IPS-11a (cell line): ENCODE measurements around the gene HMGCL.
"Not testable (repeated sequence)": the region's sequence is repeated elsewhere in the genome, so short reads cannot be mapped to it uniquely, and the experiment has no call there.

Source experiments
- H3K4me3 ChIP-seq: one replicate; pipeline ENCODE4 v1.5.1; 2013; ENCODE audit warnings: low read depth, low read length, control low read depth

The HMGCL gene

DNA sequence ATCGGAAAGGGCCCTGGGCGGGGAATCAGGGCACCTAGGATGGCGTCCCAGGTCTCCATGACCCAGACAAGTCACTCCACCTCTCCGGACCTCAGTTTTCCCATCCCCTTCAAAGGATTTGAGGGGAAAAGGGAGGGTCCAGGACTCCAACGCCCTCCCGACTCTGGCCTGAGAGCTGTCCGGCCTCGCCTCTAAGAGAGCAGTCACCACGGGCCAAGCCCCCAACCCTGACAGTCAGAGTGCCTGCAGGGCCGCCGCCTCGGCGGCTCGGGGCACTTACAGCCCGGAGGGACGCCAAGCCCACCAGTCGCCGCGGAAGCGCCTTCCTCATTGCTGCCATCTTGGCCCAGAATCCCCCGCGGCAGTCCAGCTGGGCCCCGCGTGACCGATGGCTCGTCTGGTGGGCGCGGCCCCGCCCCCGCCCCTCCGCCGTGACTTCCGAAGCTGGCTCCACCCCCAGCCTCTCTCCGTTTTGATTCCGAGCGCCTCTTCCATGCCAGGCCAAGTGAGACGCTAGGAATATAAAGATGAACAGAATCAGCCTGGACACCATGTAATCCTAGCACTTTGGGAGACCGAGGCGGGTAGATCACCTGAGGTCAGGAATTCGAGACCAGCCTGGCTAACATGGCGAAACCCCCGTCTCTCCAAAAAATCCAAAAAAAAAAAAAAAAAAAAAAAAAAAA, at the start of gene HMGCL:
TSS of gene HMGCL (minus strand) at position 354 of the 686 bp plus-strand sequence. CDS start at position 340, 14 bp downstream.
- peak within 1 kb of the TSS; percentile 74 for H3K4me3 ChIP-seq

DNA sequence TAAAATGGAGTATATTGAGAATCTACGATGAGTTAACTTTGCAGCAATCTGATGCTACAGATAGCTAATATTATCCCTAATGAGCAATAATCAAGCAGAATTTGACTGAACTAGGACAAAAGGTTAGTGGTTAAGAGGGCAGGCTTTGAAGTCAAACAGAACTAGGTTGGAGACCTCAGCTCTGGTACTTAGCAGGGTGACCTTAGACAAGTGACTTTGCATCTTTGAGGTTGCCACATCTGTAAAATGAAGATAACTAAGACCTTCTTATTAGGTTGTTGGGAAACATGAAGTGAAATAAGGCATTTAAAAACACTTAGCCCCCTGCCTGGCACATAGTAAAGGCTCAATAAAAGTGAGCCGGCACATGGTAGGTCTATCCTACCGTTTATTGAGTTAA, 47.2 kb upstream of the HMGCL start:
- H3K4me3 ChIP-seq: no peak overlapping the region

DNA sequence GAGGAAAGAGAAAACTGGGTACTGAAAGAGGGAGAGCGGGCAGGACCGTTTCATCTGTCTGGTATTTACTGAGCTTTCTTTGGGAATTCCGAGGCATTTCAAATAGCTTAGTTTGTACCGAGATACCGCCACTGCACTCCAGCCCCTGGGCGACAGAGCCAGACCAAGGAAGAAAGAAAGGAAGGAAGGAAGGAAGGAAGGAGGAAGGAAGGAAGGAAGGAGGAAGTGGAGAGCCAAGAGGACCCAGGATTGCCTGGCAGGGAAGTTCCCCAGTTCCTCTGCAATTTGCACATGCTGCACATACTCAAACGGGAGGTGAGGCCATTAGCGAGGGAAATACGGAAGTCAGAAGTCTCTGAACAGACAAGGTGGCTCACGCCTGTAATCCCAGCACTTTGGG, 43.8 kb upstream of the HMGCL start:
- no peak overlapping the region for H3K4me3 ChIP-seq

DNA sequence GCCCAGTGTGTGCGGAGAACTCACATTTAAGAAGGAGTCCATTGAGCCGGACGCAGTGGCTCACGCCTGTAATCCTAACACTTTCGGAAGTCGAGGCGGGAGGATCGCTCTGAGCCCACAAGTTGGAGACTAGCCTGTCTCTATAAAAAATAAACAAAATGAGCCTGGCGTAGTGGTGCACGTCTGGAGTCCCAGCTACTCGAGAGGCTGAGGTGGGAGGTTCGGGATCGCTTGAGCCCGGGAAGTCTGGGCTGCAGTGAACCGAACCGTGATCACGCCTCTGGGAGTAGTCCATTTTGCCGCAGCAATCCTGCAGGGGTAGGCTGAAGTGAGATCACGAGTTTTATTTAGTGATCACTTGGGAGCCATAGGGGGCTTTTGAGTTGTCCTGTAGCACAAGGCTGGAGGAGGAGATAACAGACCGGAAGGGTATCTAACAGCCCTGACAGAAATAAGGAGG, 43.4 kb upstream of the HMGCL start:
- no peak overlapping the region for H3K4me3 ChIP-seq

DNA sequence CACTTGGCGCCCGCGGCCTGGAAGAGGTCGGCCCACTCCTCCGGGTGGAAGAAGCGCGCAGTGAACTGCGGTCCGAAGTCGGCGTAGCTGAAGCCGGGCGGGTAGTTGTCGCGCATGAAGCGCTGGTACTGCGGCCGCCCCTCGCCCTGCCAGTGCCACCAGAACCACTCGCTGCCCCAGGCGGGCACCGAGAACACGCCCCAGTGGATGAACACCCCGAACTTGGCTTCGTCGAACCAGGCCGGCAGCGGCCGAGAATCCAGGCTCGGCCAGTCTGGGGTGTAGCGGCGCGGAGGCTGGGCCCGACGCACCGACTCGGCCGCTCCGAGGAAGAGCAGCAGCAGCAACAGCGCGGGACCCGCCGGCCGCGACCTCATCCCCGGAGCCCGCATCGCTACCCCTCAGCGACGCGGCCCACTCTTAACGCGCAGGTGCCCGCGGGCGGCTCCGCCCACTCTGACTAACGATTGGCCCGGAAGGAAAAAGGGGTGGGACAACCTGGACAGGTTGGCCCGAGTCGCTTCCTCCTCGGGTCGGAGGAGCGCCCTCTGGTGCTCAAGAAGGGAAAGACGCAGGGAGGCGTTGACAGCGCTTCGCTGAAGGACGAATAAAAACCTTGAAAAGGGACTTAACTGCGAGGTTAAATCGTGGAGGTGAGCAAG, 42.8 kb upstream of the HMGCL start, which contains the start of gene FUCA1:
TSS of gene FUCA1 (minus strand) at position 396 of the 662 bp plus-strand sequence. CDS start at position 392, 4 bp downstream.
- H3K4me3 ChIP-seq: peak within 1 kb of the TSS; percentile 44

DNA sequence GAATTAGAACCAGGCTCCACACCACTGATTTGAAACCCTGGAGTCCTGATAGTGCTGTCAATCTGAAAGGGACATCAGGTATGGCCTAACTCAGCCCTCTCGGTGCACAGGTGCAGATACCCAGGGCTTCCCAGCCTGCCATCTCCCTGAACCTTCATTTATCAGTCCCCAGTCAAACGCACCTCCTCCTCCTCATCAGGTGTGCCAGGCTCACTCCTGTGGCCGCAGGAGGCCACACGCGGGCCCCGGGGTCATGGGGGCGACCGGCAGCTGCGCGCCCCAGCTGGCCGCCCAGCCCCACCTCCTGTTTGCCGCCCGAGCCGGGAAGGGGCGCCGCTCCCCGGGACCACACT, 42.3 kb upstream of the HMGCL start:
- H3K4me3 ChIP-seq: peak overlapping the region; percentile 44

DNA sequence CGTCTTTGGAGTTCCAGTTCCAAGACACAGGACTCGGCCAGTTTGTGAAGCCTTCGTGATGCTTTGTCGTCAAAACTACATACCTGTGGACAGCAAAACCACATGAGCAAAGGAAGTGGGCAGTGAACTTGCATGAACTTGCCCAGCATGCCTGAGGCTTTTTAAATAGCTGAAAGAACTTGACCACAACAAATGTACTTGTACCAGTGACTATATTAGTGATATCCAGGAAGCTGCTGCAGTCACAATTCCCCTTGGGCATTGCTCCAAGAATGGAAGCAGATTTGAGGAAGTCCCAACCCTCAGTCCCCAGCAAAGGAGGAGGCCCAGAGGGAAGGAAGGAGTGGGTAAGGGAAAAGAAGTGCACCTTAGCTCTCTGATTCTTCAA, 40.3 kb upstream of the HMGCL start:
- H3K4me3 ChIP-seq: no peak overlapping the region

DNA sequence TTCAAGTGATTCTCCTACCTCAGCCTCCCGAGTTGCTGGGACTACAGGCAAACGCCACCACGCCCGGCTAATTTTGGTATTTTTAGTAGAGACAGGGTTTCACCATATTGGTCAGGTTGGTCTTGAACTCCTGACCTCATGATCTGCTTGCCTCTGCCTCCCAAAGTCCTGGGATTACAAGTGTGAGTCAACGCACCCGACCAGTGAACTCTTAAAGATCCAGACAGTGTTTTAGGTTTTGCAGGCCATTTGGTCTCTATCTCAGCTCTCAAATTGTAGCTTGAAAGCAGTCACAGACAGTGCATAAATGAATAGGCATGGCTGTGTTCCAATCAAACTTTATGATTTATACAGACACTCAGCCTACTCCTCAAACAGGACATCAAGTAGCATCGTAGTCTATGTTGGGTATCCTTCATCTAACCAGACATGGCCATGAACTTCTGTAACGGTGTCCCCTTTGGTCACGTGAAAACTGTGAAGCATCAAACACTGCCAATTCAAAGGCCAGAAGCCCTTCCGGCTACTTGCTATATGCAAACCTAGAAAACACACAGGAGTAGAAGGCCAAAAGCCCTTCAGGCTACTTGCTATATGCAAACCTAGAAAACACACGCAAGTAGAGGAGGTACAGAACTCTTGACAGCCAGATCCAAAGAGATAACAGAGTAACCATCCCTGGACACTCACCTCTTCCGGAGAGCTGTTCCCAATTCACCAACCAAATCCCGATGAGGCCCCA, 39.7 kb upstream of the HMGCL start:
- no peak overlapping the region for H3K4me3 ChIP-seq

DNA sequence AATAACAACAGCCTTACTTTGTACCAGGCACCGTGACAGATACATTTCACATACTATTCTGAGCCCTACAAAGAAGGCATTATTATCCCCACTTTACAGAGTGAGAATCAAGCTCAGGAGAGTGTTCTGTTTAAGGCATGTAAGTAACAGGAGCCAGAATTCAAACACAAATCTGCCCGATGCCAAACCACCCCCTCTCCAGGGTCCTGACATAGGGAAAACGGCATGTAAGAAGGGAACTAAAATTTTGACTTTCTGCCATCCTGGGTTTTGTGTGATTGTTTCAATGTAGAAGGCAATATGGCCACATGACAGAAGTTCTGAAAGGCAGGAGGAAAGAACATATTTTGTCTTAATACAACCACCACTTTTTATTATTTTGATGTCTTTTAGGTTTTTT, 37.4 kb upstream of the HMGCL start:
- H3K4me3 ChIP-seq: no peak overlapping the region

DNA sequence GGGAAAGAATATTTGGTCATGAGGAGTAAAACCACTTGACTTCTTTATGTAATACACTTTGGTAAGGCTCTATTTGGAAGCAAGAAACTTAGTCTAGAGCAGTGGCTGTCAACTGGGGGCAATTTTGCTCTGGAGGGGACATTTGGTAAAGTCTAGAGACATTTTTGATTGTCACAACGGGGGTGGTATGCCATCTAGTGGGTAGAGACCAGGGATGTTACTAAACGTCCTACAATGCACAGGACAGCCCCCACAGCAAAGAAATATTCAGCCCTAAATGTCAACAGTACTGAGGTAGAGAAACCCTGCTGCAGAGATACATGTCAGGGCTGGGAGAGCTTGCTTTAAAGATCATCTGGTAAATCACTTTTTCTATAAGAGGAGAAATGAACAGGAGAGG, 29.3 kb upstream of the HMGCL start:
- no peak overlapping the region for H3K4me3 ChIP-seq

DNA sequence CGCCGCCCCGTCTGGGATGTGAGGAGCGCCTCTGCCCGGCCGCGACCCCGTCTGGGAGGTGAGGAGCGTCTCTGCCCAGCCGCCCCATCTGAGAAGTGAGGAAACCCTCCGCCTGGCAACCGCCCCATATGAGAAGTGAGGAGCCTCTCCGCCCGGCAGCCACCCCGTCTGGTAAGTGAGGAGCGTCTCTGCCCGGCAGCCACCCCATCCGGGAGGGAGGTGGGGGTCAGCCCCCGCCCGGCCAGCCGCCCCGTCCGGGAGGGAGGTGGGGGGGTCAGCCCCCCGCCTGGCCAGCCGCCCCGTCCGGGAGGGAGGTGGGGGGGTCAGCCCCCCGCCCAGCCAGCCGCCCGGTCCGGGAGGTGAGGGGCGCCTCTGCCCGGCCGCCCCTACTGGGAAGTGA, 27.9 kb upstream of the HMGCL start:
- H3K4me3 ChIP-seq: not testable (repeated sequence)

DNA sequence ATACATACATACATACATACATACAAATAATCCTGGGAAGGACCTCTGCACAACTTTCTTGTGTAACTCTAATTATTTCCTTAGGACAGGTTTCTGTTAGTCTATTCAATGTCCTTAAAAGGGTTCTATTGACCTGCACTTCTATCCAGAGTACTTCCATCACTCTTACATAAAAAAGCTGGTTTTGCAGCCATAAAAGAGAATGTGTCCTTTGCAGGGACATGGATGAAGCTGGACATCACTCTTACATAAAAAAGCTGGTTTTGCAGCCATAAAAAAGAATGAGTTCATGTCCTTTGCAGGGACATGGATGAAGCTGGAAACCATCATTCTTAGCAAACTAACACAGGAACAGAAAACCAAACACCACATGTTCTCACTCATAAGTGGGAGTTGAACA, 26.2 kb upstream of the HMGCL start:
- H3K4me3 ChIP-seq: not testable (repeated sequence)

DNA sequence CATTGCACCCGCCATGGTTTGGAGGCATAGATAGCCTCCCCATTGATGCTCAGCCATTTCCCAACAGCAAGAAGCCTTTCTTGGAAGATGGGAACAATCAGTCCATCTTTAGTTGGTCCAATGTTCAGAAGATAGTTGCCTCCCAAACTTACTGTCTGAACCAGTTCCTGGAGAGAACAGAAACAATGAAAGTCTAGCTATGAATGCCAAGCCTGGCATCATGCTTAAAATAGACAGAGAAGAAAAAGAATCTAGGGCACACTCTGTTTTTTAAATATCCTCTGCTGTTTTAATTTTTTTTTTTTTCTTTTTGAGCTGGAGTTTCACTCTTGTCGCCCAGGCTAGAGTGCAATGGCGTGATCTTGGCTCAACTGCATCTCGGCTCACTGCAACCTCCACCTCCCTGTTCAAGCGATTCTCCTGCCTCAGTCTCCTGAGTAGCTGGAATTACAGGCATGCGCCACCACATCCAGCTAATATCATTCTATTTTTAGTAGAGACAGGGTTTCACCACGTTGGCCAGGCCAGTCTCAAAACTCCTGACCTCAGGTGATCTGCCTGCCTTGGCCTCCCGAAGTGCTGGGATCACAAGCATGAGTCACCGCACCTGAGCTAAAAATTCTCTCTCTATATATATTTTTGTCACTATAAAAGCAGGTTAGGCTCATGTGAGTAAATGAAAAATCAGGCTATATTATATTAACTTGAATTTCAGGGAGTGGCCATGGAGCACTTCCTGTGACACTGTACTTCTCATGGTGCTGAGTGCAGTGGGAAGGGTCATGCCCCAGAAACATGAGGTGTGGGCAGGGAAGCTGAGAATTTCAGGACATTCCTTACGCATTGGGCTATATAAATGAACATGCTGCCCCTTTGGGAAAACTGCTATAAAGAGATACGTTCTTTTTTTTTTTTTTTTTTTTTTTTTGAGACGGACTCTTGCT, 23.7 kb upstream of the HMGCL start:
- no peak overlapping the region for H3K4me3 ChIP-seq

DNA sequence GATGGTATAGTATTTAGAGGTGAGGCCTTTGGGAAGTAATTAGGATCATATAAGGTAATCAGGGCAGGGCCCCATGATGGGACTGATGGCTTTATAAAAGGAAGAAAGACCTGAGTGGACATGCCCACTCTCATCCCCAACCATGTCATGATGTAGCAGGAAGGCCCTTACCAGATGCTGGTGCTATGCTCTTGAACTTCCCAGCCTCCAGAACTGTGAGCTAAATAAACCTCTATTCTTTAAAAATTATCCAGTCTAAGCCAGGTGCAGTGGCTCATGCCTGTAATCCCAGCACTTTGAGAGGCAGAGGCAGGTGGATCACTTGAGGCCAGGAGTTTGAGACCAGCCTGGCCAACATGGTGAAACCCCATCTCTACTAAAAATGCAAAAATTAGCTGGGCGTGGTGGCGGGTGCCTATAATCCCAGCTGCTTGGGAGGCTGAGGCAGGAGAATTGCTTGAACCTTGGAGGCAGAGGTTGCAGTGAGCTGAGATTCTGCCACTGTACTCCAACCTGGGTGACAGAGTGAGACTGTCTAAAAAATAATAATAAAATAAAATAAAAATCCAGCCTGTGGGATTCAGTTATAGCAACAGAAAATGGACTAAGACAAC, 22.4 kb upstream of the HMGCL start:
- H3K4me3 ChIP-seq: not testable (repeated sequence)

DNA sequence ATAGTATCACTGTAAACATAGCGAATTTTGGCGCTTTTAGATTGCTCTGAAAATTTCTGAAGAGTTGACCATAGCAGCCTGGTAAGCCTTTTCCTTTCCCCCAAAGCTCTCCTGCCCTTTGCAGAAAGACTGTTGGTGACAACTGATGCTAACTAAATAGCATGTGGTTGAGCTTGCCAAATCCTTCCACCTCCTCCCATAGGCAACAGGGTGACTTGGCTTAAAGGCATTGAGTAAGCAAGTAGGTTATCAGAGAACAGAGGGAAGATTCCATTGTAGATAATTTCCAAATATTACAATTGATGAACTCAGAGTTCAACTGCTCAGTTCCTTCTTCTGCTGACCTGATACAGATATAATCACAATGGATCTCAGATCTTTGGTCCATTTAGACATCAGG, 19.9 kb upstream of the HMGCL start:
- no peak overlapping the region for H3K4me3 ChIP-seq

DNA sequence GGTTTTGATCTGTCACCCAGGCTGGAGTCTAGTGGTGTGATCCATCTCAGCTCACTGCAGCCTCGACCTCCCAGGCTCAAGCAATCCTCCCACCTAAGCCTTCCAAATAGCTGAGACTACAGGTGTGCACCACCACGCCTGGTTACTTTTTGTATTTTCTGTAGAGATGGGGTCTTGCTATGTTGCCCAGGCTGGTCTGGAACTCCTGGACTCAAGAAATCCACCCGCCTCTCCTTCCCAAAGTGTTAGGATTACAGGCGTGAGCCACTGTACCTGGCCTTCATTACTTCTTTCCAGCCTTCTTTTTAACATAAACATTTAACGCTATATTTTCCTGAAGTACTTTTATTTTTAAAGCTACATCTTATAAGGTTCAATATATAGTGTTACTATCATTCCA, 18.4 kb upstream of the HMGCL start:
- H3K4me3 ChIP-seq: no peak overlapping the region

DNA sequence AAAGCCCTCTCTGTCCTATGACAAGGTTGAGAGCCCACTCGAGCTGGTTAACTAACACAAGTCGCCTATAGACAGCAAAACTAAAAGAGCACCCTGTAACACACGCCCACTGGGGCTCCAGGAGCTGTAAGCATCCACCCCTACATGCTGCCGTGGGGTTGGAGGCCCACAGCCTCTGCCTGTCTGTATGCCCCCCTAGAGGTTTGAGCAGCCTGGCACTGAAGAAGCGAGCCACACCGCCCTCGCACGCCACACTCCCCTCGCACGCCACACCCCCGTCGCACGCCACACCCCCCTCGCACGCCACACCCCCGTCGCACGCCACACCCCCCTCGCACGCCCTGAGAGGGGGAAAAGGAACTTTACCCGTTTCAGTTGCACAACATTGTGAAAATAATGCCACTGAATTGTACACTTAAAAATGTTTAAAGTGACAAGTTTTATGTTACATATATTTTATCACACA, 13.2 kb upstream of the HMGCL start:
- H3K4me3 ChIP-seq: no peak overlapping the region

DNA sequence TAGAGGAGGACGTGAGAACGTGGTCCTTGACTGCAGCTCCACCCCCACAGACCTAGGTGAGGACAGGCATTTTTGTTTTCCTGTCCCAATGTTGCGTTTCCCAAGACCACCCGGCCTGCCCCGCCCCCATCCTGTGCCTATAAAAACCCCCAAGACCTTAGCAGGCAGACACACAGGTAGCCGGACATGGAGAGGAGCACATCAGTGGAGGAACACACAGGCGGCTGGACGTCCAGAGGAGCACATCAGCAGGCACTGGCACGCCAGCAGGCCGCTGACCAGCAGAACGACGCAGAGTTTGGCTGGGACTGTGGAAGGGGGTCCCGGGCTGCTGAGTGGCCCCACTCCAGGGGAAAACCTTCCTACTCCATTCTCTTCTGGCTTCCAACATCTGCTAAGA, 12.7 kb upstream of the HMGCL start:
- peak overlapping the region; percentile 13 for H3K4me3 ChIP-seq

DNA sequence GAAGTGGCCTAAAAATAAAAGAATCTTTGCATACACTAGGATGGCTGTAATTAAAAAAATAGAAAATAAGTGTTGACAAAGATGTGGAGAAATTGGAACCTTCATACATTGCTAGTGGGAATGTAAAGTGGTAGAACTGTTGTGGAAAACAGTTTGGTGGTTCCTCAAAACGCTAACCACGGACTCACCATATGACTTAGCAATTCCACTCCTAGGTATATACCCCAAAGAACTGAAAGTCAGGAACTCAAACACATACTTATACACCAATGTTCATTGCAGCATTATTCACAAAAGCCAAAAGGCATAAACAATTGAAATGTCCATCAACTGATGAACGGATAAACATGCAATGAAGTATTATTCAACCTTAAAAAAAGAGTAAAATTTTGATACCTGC, 10.8 kb upstream of the HMGCL start:
- H3K4me3 ChIP-seq: no peak overlapping the region

DNA sequence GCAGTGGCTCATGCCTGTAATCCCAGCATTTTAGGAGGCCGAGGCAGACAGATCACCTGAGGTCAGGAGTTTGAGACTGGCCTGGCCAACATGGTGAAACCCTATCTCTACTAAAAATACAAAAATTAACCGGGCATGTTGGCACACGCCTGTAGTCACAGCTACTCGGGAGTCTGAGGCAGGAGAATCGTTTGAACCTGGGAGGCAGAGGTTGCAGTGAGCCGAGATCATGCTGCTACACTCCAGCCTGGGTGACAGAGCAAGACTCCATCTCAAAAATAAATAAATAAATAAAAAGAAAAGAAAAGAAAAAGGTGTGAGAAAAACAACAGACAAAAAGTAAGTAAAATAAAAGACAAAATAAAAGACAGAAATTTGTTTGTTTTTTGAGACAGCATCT, 8.9 kb upstream of the HMGCL start:
- H3K4me3 ChIP-seq: not testable (repeated sequence)
